GM18519 (cell line): ENCODE data around the gene B3GNT5.

ENCODE experiments used
- ATAC-seq: cut with Tn5 transposase; IDR thresholded peaks from one replicate; pipeline ENCODE4 v1.9.1; 2021; ENCODE audit warnings: mild to moderate bottlenecking, moderate library complexity; ENCODE audit not compliant: unreplicated experiment, low FRiP score

The B3GNT5 gene

GRCh38 chr3:183252973-183253527 lies at the start of gene B3GNT5:
Gene B3GNT5, plus strand, starts transcription at chr3:183253253. Its CDS starts 16,546 bp downstream, at chr3:183269799.
- ATAC-seq = no peak

GRCh38 chr3:183203670-183204069 lies 49.4 kb upstream of the B3GNT5 start:
- ATAC-seq = no peak

GRCh38 chr3:183208260-183208659 lies 44.8 kb upstream of the B3GNT5 start:
- no peak for ATAC-seq

- ATAC-seq = no peak
Observed at GRCh38 chr3:183208800-183209199, 44.3 kb upstream of the B3GNT5 start.

- no peak for ATAC-seq
Observed at GRCh38 chr3:183210341-183210740, 42.7 kb upstream of the B3GNT5 start.

- no peak for ATAC-seq
Observed at GRCh38 chr3:183210862-183211341, 42.2 kb upstream of the B3GNT5 start.

- no peak for ATAC-seq
Observed at GRCh38 chr3:183211352-183211751, 41.7 kb upstream of the B3GNT5 start.

GRCh38 chr3:183212096-183212495 lies 41.0 kb upstream of the B3GNT5 start:
- ATAC-seq = no peak

GRCh38 chr3:183212565-183212964 lies 40.5 kb upstream of the B3GNT5 start:
- no peak for ATAC-seq

GRCh38 chr3:183213415-183214276 lies 39.4 kb upstream of the B3GNT5 start:
- ATAC-seq = no peak

GRCh38 chr3:183214277-183214612 lies 38.8 kb upstream of the B3GNT5 start:
- no peak for ATAC-seq

GRCh38 chr3:183215591-183216202 lies 37.4 kb upstream of the B3GNT5 start:
- ATAC-seq = no peak

GRCh38 chr3:183217548-183218332 lies 35.3 kb upstream of the B3GNT5 start:
- ATAC-seq = no peak

- no peak for ATAC-seq
Observed at GRCh38 chr3:183218826-183219225, 34.2 kb upstream of the B3GNT5 start.

GRCh38 chr3:183220828-183221227 lies 32.2 kb upstream of the B3GNT5 start:
- no peak for ATAC-seq

- no peak for ATAC-seq
Observed at GRCh38 chr3:183222631-183223235, 30.3 kb upstream of the B3GNT5 start.

- ATAC-seq = no peak
Observed at GRCh38 chr3:183224180-183224970, 28.7 kb upstream of the B3GNT5 start.

GRCh38 chr3:183226333-183226890 lies 26.6 kb upstream of the B3GNT5 start:
- no peak for ATAC-seq

- ATAC-seq = no peak
Observed at GRCh38 chr3:183227586-183227985, 25.5 kb upstream of the B3GNT5 start.
